ENCODE results near the gene HOXB8. TPM values are rescaled to one million over a fixed set of nuclear protein-coding genes. Genes with fewer than 3 reads are reported as not detected.

Gene HOXB8
- total RNA-seq = not detected in 2 replicates

DNA sequence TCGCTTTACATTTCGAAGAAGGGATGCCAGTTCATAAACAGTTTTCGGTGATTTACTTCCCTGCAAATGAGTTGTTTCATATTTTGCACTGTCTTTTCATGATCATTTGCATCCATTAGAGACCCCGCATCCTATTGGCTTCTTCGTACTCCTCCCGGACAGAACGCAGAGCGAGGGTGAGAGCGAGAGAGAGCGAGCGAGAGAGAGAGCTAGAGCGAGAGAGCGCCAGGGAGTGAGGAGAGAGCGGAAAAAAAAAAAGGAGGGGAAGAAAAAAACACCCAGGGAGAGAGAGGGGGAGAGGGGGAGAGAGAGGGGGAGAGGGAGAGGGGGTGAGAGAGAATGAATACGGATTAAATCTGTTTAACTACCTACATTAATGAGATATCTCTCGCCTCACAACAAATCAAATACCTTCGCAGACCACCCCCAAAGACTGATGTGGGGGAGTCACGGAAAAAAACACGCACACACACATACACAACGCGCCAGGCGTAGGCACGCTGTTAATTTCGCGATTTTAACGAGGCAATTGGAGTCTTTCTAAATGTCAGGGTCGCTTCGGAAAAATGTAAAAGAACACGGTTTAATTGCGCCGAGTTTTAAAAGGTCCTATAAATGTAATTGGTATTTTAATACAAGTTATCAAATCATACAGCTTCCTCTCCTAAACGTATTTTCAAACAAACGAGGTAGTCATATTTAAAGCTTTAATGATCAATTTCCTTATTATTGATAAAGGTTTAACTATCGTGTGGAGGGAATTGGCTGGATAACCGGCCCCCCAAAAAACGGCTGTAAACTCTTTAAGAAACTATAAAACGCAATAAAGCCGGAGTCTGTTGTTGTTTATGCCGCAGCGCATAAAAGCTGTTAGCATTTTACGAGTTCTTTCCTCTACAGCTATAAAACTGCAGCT lies at the start of gene HOXB8:
HOXB8 (minus strand) TSS at position 246 of the 916 bp plus-strand sequence. CDS start 588 bp downstream, outside the sequence.

DNA sequence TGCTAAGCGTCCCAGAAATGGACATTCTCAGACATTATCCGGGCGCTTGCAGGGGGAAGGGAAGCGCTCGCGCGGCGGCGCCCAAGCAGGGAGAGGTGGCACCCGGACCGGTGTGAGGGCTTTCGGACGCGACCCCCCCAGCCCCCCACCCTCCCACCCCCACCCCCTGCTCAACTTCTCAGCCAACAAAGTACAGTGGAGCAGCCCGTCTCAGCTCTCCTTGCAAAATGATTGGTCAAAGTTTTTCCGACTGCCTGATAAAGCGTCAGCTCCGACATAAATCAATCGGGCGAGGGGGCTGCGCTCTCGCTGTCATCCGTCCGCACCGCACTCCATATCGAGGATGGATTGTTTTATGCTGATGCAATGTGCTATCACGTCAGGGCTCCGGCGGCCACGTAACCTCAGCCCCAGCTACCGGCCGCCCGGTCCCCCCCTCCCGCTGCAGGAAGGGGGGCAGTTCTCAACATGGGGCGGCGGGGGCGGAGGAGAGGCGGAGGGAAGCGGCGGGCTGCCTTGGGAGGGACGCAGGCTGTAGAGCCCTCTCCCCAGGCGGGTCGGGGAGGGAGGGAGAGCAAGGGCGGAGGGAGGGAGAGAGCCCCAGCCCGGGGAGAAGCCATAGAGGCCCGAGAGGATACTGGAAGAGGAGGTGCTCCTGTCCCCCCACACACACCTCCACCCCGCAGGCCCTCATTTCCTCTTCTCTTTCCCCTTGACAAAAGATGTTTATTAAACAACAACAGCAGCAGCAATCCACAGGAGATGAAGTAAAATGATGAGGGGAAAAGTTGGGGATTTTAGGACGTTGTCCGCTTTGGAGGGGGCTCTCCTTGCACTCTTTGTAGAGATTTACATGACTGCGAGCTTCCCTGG lies 11.4 kb upstream of the HOXB8 start, which contains the start of gene HOXB9:
HOXB9 (minus strand) TSS at position 114 of the 873 bp plus-strand sequence; CDS start at position 25, 89 bp downstream.

DNA sequence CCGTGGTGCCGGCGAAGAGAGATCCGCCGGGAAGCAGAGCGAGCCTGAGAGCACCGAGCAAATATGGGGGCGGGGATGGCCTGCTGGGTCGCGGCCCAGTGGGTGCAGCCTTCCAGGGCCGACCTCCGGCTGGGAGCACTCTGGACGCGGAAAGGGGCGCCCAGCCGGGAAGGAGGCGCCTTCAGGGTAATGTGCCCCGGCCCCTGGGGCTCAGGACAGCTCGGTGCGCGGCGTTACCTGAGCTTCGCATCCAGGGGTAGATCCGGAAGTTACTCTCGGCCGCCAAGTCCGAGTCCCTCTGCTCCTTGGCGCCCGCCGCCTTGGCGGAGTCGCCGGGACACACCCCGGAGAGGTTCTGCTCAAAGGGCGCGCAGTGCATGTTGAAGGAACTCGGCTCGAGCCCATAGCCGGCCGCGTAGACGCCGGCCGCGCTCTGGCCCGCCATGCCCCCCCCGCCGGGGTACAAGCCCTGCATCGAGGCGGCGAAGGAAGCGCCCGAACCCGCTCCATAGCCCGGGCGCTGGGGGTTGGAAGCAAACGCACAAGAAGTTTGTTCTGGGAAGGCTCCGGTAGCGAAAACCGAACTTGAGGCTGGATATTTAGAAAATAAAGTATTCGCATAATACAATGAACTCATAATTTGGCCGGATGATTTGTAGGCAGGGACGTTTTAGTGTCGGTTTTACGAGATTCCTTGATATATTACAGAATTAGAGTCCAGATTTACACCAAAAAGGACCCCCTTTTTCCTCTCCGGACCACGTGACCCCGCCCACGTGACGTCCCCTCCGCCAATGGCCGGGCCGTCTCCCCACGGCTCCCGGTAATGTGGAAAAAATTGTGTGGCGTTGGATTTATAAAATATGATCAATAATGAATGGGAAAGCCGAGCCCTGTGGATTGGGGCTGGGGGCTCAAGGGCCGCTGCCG lies 4.5 kb downstream of the HOXB8 start, which contains the start of gene HOXB7:
HOXB7 (minus strand) TSS at position 736 of the 930 bp plus-strand sequence; CDS start at position 637, 99 bp downstream.

DNA sequence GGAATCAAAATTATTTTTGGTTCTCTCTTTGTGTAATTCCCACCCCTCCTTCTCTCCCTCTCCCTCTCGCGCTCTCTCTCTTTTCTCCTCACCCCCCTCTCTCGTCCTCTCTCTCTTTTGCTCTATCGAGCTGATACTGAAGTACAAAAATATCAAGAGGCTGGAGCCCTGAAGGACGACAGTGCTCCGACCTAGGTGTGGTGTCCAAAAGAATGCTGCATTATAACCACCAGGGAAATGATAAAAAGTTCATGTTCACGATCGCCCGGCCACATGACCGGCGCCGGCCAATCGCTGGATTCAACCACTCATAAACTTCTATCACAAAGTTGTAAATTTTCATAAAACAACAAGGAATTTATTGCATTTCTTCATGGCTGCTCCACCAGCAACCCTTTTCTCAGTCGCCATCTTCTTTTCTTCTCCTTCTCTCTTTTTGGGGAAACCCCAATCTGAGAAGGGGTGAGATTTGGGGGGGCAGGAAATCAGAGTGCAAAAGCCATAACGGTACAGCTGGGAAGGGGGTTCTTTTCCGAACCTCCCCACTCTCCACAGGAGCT lies 10.2 kb downstream of the HOXB8 start, which contains the start of gene HOXB6:
HOXB6 (minus strand) TSS at position 217 of the 560 bp plus-strand sequence. CDS start 6,836 bp downstream, outside the sequence.

DNA sequence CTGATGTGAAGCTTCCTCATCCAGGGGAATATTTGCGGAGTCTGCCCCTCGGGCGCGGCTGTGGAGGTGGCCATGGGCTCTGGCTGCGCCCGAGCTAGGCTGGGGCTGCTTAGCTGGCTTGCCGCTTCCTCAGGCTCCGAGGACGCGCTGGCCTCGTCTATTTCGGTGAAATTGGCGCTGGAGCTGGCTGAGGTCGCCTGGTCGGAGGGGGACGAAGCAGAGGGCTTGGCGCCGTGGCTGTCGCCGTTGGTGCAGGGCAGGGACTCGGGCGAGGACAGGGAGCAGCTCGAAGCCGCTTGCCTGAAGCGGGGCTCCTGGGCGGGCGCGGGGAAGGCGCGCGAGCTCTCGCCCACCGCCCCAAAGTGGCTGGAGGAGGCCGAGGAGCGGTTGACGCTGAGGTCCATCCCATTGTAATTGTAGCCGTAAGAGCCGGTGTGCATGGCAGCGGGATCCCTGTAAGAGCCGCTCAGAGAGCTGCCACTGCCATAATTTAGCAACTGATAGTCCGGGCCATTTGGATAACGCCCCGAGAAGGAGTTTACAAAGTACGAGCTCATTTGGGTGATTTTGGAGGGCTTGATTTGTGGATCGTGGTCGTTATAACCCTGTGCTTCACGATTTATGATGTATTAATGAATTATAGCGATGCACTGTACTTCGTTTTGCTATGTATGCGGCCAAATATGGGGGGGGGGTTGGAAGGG lies 21.8 kb downstream of the HOXB8 start, which contains the start of gene HOXB5:
HOXB5 (minus strand) TSS at position 654 of the 704 bp plus-strand sequence; CDS start at position 557, 97 bp downstream.

DNA sequence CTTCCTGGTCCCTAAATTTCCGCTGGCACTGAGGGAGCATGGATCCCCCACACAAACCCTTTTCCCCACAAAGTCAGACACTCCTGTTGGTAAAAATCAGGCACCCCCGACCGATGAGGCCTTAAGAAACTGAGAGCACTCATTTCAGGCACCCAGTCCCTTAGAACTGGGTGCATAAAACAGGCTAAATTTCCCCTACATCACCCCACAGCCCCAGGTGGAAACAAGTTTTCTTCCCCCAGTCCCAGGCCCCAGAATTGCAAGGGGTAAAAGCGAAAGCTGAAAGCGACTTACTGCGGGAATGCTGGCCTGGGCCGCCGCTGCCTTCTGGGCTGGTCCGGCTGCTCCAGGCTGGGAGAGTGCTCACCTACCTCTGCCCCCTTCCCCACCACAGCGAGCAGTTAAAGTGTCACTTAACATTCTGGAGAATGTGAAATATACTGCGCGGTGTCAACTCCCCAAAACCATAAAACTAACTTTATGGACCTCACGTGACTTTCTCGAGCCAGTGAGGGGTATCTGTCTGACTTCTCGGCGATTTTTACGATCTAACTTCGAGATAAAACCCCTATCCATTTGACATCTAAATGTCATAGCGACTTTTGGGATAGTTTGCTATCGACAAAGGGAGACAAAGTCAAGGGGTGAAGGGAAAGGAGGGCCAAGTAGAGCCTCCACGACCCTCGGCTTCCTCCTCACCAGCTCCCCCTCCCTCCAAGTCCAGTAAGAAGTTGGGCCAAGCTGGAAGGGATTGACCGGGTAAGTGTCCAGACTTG lies 25.1 kb downstream of the HOXB8 start, which contains the start of gene HOXB3:
HOXB3 (minus strand) TSS at position 411 of the 776 bp plus-strand sequence. CDS start 37,767 bp downstream, outside the sequence.

DNA sequence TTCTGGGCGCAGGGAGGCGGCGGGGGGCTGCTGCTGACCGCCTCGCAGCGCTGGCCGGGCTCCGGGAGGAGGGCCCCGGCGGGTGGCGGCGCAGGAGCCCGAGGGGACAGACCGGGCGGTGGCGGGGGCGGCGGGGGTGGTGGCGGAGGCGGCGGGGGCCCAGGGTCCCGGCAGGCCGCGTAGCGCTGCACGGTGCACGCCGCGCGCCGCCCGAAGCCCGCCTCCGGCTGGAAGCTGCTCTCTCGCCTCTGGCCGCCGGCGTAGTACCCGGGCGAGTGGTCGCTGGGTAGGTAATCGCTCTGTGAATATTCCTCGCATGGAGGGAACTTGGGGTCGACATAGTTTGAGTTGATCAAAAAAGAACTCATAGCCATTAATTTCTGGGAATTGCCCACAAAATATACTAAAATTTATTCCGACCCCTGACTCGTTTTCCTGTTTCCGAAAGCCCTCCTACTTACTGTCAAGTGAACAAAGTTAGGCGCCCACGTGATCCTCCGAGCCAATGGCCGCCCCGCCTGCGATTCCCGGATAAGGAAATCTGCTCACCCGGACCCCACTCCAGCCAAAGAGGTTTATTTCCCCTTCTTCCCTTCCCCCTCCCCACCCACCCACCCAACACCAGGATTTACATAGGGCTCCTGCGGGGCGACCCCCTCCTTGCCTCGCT lies 37.0 kb downstream of the HOXB8 start, which contains the start of gene HOXB4:
HOXB4 (minus strand) TSS at position 405 of the 670 bp plus-strand sequence; CDS start at position 374, 31 bp downstream.

Other genes with a start within 250 kb of the HOXB8 start
- gene SKAP1, start 185.1 kb downstream of the HOXB8 start, total RNA-seq = not detected in 2 replicates
- gene HOXB1, start 84.3 kb downstream of the HOXB8 start, total RNA-seq = not detected in 2 replicates
- gene HOXB2, start 70.2 kb downstream of the HOXB8 start, total RNA-seq = 16.7 and 20.8 TPM in 2 replicates
- 0.53 and 2.6 TPM in 2 replicates for gene HOXB4, start 36.9 kb downstream of the HOXB8 start, total RNA-seq
- gene HOXB3, start 25.1 kb downstream of the HOXB8 start, total RNA-seq = 5.5 and 6.4 TPM in 2 replicates
- gene HOXB5, start 21.5 kb downstream of the HOXB8 start, total RNA-seq = 0.18 TPM in 1 of 2 replicates, not detected in the other
- gene HOXB6, start 10.3 kb downstream of the HOXB8 start, total RNA-seq = 2.8 and 11.0 TPM in 2 replicates
- 7.1 and 7.8 TPM in 2 replicates for gene HOXB7, start 4.3 kb downstream of the HOXB8 start, total RNA-seq
- gene HOXB9, start 11.1 kb upstream of the HOXB8 start, total RNA-seq = 0.71 TPM in 1 of 2 replicates, not detected in the other
- gene PRAC1, start 107.2 kb upstream of the HOXB8 start, total RNA-seq = not detected in 2 replicates
- not detected in 2 replicates for gene PRAC2, start 107.9 kb upstream of the HOXB8 start, total RNA-seq
- gene HOXB13, start 113.5 kb upstream of the HOXB8 start, total RNA-seq = not detected in 2 replicates
- gene TTLL6, start 201.9 kb upstream of the HOXB8 start, total RNA-seq = not detected in 2 replicates
- 48.9 and 54.5 TPM in 2 replicates for gene CALCOCO2, start 215.7 kb upstream of the HOXB8 start, total RNA-seq